ENCODE data around the gene CGNL1. TPM values are rescaled to one million over a fixed set of nuclear protein-coding genes. Genes with fewer than 3 reads are reported as not detected.

CGNL1 gene
- total and polyA plus RNA-seq, 5 experiments from 2014 or later = not detected

DNA sequence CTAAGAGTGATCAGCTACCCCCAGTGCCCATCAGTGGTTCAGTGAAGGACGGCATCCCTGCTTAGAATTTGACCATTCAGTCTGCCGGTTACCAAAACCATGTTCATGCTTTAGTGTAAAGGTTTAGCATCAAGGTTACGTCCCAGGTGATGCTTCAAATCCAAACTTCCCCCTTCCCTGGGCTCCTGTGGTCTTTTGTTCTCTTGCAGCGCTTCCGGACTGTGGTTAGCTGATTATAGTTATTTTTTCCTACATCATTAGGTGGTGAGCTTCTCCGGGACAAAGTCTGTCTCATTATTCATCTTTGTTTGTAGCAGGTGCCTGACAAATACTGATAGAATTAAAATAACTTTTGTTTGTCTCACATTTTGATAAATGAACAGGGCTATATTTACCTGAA, 187.1 kb downstream of the CGNL1 start:
- ATAC-seq (no peak), DNase-seq (no peak)
- POLR2A ChIA-PET = no interaction called here
- Mint-ChIP-seq H3K4me3 (peak overlapping the region in 2 of 10 donors; percentile 18 to 46), H3K36me3 (no peaks in the 10 kb centered on the region), H3K9me3 (no peaks in the 10 kb centered on the region), H3K27me3 (peaks cover 4 to 29% (median 18%) of the 10 kb centered on the region in 5 donors), H3K27ac (peak overlapping the region in 2 of 10 donors; percentile 1 to 29), H3K4me1 (peaks cover 6 to 48% (median 24%) of the 10 kb centered on the region in 4 donors)

DNA sequence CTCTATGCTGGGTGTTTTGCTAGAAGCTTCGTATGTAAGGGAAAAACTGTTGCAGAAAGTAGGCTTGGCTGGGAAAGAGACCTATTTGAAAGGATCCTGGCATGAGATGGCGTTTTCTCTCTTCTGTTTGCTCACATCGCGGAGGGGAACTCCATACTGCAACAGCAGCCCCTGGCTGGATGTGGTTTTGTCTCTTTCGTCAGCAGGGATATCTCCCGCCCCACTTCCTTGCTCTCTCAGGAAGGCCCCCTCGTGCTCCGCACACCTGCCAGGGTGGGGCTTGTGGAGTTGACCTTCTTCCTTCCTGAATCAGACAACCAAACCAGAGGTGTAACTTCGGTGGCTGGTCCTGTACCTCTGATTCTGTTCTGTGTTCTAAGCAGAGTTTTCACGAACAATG, 189.0 kb downstream of the CGNL1 start:
- ATAC-seq = peak; percentile 40 to 85

DNA sequence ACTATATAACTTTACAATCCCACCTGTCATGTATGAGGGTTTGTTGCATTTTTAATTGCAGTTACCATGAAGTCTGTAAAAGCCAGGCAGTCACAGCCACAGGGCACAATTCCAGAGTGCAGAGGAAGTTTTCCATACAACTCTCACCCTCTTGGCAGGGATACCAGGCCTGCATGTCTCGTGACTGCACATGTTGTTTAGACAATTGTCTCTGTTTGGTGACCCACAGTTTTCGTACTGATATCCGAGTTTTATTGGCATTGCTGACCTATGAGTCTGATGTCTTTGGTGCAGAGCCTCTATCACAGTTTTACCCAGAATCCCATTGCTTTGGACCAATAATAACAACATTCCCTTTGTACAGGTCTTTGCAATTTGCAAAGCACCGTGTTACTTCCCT, 190.5 kb downstream of the CGNL1 start:
- peaks cover 7 to 63% (median 24%) of the 10 kb centered on the region in 5 donors for H3K27me3 Mint-ChIP-seq
- no peaks in the 10 kb centered on the region for H3K36me3 Mint-ChIP-seq
- H3K4me3 Mint-ChIP-seq = no peak overlapping the region
- H3K9me3 Mint-ChIP-seq = no peaks in the 10 kb centered on the region
- POLR2A ChIA-PET = no interaction called here
- no peak for ATAC-seq
- peaks cover 4 to 39% (median 18%) of the 10 kb centered on the region in 4 donors for H3K4me1 Mint-ChIP-seq
- H3K27ac Mint-ChIP-seq = no peak overlapping the region
- no peak for DNase-seq

More for the DNA sequence above, 189.0 kb downstream of the CGNL1 start:
- Mint-ChIP-seq H3K9me3 (no peaks in the 10 kb centered on the region), H3K4me1 (peaks cover 6 to 48% (median 24%) of the 10 kb centered on the region in 4 donors), H3K36me3 (no peaks in the 10 kb centered on the region), H3K27me3 (peaks cover 7 to 48% (median 25%) of the 10 kb centered on the region in 5 donors), H3K27ac (peak overlapping the region in 2 of 10 donors; percentile 10 to 65), H3K4me3 (peak overlapping the region in 8 of 10 donors; percentile 18 to 63 (median 38))
- POLR2A ChIA-PET = no interaction called here
- DNase-seq = peak in 7 of 10 donors; percentile 3 to 42 (median 22)

DNA sequence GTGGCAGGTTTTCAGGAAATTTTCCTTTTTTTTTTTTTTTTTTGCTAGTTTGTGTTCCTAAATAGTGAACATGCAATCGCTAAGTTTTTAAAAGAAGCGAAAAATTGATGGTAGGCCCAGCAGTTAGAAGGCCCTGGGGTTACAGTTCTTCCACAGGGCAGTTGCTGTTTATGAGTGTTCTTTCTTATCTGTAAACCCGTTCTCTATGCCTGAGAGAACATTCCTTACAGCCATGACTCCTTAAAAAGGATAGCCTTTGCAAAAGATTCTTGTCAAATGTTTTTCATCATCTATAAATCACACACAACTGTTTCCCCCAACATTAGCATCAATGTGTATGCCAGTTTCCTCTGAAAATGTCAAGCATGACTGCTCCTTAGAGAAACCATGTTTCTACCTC, 191.6 kb downstream of the CGNL1 start:
- Mint-ChIP-seq H3K4me3 (no peak overlapping the region), H3K4me1 (peaks cover 4 to 29% (median 16%) of the 10 kb centered on the region in 4 donors), H3K9me3 (no peaks in the 10 kb centered on the region), H3K27me3 (peaks cover 6 to 63% (median 20%) of the 10 kb centered on the region in 5 donors), H3K36me3 (no peaks in the 10 kb centered on the region), H3K27ac (no peak overlapping the region)
- POLR2A ChIA-PET = no interaction called here
- no peak for DNase-seq
- no peak for ATAC-seq

DNA sequence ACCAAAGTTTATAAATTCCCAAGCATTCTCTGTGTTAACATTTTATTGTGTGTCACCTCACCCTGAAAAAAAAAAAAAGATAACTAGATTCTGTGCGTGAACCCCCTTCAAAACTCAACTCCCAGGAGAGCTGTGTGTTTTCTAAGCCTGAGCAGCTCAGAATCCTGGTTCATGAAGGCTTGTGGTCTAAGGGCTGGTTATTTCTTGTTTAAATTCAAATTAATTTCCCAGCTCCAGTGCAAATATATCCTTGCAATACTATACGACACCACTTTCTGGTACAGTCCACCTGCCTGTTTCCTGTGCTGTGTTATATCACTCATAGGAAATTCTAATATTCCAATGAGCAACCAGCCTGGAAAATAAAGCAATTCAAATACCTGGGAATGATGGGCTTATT, 192.0 kb downstream of the CGNL1 start:
- peaks cover 6 to 63% (median 20%) of the 10 kb centered on the region in 5 donors for H3K27me3 Mint-ChIP-seq
- H3K36me3 Mint-ChIP-seq = no peaks in the 10 kb centered on the region
- ATAC-seq = no peak
- H3K4me1 Mint-ChIP-seq = peaks cover 4 to 26% (median 14%) of the 10 kb centered on the region in 4 donors
- no peak overlapping the region for H3K27ac Mint-ChIP-seq
- no peaks in the 10 kb centered on the region for H3K9me3 Mint-ChIP-seq
- no peak overlapping the region for H3K4me3 Mint-ChIP-seq
- POLR2A ChIA-PET = no interaction called here
- no peak for DNase-seq

DNA sequence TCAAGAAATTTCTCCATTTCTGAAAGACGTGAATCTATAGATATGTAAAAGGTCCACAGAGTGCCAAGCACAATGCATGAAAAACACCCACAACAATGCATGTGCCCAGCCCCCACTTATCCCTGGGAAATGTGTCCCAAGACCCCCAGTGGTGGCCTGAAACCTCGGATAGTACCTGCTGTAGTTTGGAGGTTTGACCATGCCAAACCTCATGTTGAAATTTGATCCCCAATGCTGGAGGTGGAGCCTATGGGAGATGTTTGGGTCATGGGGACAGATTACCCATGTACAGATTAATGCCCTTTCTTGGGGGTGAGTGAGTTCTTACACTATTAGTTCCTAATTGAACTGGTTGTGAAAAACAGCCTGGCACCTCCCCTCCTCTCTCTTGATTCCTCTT, 194.0 kb downstream of the CGNL1 start:
- Mint-ChIP-seq H3K9me3 (no peaks in the 10 kb centered on the region), H3K36me3 (no peaks in the 10 kb centered on the region), H3K4me1 (peaks cover 4 to 17% (median 6%) of the 10 kb centered on the region in 4 donors), H3K4me3 (no peak overlapping the region), H3K27ac (no peak overlapping the region), H3K27me3 (peaks cover 6 to 62% (median 20%) of the 10 kb centered on the region in 5 donors)
- ATAC-seq (no peak), DNase-seq (no peak)
- POLR2A ChIA-PET = no interaction called here

DNA sequence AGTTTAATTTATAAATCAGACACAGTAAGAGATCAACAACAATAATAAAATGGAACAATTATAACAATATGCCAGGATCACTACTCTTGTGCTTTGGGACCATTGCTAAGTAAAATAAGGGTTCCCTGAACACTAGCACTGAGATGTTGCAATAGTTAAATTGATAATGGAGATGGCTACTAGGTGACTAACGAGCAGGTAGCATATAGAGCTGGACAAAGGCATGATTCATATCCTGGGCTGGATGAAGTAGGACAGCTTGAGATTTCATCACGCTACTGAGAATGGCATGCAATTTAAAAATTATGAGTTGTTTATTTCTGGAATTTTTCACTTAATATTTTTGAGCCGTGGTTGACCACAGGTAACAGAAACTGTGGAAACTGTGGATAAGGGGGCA, 194.7 kb downstream of the CGNL1 start:
- peaks cover 6 to 55% (median 20%) of the 10 kb centered on the region in 5 donors for H3K27me3 Mint-ChIP-seq
- POLR2A ChIA-PET = no interaction called here
- no peak overlapping the region for H3K4me3 Mint-ChIP-seq
- ATAC-seq (no peak), DNase-seq (no peak)
- H3K9me3 Mint-ChIP-seq = no peaks in the 10 kb centered on the region
- H3K36me3 Mint-ChIP-seq = no peaks in the 10 kb centered on the region
- H3K27ac Mint-ChIP-seq = no peak overlapping the region
- peaks cover 0 to 11% (median 1%) of the 10 kb centered on the region in 4 donors for H3K4me1 Mint-ChIP-seq

DNA sequence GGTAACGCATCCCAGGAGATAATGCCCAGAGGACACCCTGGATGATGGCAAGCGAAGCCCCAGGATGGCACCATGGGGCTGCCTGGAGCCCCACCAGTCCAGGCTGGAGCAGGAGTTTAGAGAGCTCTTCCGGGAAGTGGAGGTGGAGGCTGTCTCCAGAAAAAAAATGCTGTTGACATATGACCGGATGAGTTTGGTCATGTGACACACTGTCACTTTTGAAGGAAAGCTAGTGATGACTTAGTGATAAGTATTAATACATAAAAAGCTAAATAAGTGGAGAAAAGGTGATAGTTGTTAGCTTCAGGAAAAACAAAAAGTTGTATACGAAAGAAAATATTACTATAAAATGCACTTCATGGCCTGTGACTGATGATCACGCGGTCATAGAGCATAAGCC, 195.4 kb downstream of the CGNL1 start:
- ATAC-seq = no peak
- Mint-ChIP-seq H3K36me3 (no peaks in the 10 kb centered on the region), H3K9me3 (no peaks in the 10 kb centered on the region), H3K4me3 (no peak overlapping the region), H3K27me3 (peaks cover 2 to 48% (median 16%) of the 10 kb centered on the region in 5 donors), H3K4me1 (peaks cover 0 to 8% (median under 1%) of the 10 kb centered on the region in 4 donors), H3K27ac (no peak overlapping the region)
- POLR2A ChIA-PET = no interaction called here
- no peak for DNase-seq

DNA sequence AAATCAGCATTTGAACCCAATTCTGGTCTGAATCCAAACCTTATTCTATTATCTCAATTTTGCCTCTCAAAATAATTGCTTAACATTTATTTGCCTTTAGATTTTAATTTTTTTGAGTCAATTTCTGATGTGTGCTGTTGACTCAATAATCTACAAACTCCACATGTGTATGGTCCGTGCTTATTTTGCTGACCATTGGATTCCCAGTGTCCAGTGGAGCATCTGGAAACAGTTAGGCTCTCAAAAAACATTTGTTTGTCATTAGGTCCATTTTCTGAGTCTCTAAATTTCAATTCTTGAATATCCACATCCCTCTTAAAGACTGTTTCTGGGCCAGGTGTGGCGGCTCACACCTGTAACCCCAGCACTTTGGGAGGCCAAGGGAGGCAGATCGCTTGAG, 196.2 kb downstream of the CGNL1 start:
- POLR2A ChIA-PET = no interaction called here
- H3K27me3 Mint-ChIP-seq = peaks cover 2 to 40% (median 16%) of the 10 kb centered on the region in 5 donors
- no peak overlapping the region for H3K27ac Mint-ChIP-seq
- ATAC-seq (no peak), DNase-seq (no peak)
- H3K36me3 Mint-ChIP-seq = no peaks in the 10 kb centered on the region
- peaks cover 0 to 6% (median under 1%) of the 10 kb centered on the region in 4 donors for H3K4me1 Mint-ChIP-seq
- H3K9me3 Mint-ChIP-seq = no peaks in the 10 kb centered on the region
- no peak overlapping the region for H3K4me3 Mint-ChIP-seq

DNA sequence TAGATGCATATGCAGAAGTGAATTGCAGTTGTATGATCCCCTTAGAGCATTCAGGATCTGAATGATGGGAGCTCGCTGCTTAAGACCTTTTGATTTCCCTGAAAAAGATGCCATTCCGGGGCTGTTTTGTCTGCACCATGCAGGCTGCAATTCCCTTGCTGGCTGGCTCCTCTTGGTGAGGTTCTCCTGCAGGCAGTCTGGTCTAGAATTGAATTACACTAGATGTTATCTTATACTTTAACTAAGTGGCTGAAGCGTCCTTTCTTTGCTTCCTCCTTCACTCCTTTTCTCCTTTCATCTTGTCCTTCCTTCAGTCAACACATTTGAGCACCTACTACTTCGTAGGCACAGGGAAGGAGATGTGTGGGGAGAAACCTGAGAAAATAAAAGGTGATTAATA, 196.8 kb downstream of the CGNL1 start:
- DNase-seq = no peak
- no peak overlapping the region for H3K4me3 Mint-ChIP-seq
- H3K27me3 Mint-ChIP-seq = peaks cover 4 to 43% (median 15%) of the 10 kb centered on the region in 5 donors
- H3K4me1 Mint-ChIP-seq = peaks cover 0 to 2% (median under 1%) of the 10 kb centered on the region in 4 donors
- no peaks in the 10 kb centered on the region for H3K36me3 Mint-ChIP-seq
- no peaks in the 10 kb centered on the region for H3K9me3 Mint-ChIP-seq
- no peak for ATAC-seq
- POLR2A ChIA-PET = no interaction called here
- no peak overlapping the region for H3K27ac Mint-ChIP-seq

DNA sequence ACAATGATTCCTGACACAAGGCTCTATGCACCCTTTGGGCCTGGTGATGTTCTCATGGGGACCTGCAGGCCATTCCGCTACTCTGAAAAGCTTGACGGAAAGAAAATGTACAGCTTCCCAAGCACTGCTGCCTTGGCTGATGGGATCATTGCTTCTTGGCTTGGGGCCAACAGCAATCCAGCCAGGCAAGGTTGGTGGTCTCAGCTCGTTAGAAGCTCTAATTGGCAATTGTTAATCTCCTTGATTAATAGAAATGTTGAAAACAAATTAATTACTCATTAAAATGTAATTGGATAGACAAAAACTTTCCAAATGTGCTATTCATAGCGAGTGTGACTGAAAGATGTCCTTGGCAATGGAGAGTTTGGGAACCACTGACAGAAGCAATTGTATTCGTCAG, 199.1 kb downstream of the CGNL1 start:
- no peak for ATAC-seq
- peaks cover 0 to 2% (median 0%) of the 10 kb centered on the region in 4 donors for H3K4me1 Mint-ChIP-seq
- H3K36me3 Mint-ChIP-seq = no peaks in the 10 kb centered on the region
- DNase-seq = no peak
- H3K27ac Mint-ChIP-seq = no peak overlapping the region
- no peak overlapping the region for H3K4me3 Mint-ChIP-seq
- no peaks in the 10 kb centered on the region for H3K9me3 Mint-ChIP-seq
- peaks cover 5 to 45% (median 23%) of the 10 kb centered on the region in 5 donors for H3K27me3 Mint-ChIP-seq
- POLR2A ChIA-PET = no interaction called here

DNA sequence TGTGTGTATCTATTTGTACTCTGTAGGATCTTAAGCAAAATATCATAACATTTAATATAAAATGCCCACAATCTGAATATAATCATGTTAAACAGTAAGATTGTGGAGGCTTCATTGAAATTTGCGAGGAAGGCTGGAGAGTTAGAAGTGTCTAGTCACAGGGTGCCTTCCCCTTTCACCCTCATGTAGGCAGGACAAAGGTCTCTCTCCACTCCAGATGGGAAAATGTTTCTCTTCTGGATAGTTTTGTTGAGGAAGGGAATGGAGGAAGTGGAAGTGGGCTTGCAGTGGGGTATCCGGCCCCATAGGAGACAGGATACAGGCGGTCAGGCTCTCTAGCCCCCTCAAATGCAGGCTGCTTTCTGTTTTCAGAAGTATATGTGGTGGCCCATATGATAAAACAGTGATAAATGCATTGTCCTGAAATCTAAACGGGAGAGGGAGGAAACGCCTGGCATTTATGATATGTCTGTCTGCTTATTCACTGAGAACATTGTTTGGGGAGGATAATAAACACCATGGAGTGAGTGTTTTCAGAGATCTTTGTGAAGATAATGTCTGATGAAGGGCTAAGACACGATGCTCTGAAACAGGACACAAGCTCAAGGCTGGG, 202.1 kb downstream of the CGNL1 start:
- Mint-ChIP-seq H3K27ac (no peak overlapping the region), H3K4me1 (peaks cover 0 to 1% (median 0%) of the 10 kb centered on the region in 4 donors), H3K4me3 (no peak overlapping the region), H3K36me3 (peaks cover 0 to 9% (median 7%) of the 10 kb centered on the region in 3 donors), H3K9me3 (peaks cover 6 to 18% (median 11%) of the 10 kb centered on the region in 9 donors), H3K27me3 (peaks cover 10 to 59% (median 35%) of the 10 kb centered on the region in 5 donors)
- DNase-seq (no peak), ATAC-seq (no peak)
- POLR2A ChIA-PET = no interaction called here

DNA sequence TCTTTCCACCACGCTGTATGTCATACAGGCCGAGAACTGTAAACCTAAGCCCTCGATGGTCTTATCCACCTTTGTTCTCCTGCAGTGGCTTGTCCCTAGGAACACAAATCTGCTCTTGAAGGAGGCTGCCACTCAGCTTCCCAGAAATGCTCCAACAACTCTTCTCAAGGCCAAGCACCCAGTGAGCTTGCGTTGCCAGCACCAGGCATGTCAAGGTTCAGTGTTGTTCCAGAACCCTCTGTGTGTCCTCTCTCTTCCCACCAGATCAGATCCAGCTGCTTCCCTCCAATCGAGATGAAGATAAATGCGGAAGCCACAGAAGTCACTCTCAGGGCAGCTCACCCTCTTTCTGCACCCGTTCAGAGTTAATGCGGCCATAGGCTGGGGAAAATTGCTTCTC, 204.1 kb downstream of the CGNL1 start:
- Mint-ChIP-seq H3K27ac (no peak overlapping the region), H3K9me3 (peaks cover 8 to 24% (median 18%) of the 10 kb centered on the region in 9 donors), H3K36me3 (peaks cover 0 to 17% (median 8%) of the 10 kb centered on the region in 3 donors), H3K4me3 (no peak overlapping the region), H3K4me1 (no peaks in the 10 kb centered on the region), H3K27me3 (peaks cover 10 to 62% (median 35%) of the 10 kb centered on the region in 5 donors)
- POLR2A ChIA-PET = no interaction called here
- ATAC-seq (no peak), DNase-seq (no peak)

DNA sequence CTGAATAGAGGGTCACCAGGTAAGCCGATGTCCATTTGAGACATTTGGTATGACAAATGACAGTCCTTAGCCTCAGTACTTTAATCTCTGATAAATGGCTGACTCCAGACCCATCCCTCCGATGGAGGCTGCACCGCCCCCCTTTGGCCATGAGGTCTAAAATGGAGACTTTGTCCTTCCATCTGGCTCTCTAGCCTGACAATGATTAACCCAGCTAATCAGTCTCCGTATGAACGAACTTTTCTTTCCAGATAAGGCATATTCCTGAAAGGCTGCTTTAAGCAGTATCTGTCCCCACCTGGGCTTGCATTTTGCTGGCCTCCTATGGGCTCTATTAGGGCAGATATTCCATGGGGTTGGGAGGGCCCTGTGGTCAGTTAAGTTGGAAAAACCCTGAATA, 204.6 kb downstream of the CGNL1 start:
- Mint-ChIP-seq H3K4me1 (no peaks in the 10 kb centered on the region), H3K27ac (no peak overlapping the region)
- POLR2A ChIA-PET = no interaction called here

More for the DNA sequence above, 204.6 kb downstream of the CGNL1 start:
- Mint-ChIP-seq H3K4me3 (no peak overlapping the region), H3K36me3 (peaks cover 0 to 21% (median 8%) of the 10 kb centered on the region in 3 donors), H3K9me3 (peaks cover 8 to 24% (median 18%) of the 10 kb centered on the region in 9 donors), H3K27me3 (peaks cover 10 to 62% (median 35%) of the 10 kb centered on the region in 5 donors)
- DNase-seq (no peak), ATAC-seq (no peak)

All from naive thymus-derived CD8-positive, alpha-beta T cell (primary cell).